Measurements from ENCODE around the gene TMEM185B.
"Not testable (repeated sequence)": the region's sequence is repeated elsewhere in the genome, so short reads cannot be mapped to it uniquely, and the experiment has no call there.

TMEM185B gene

GRCh38 chr2:120239488-120240287 lies 16.5 kb upstream of the TMEM185B start:
- H2AFZ ChIP-seq (ENCODE audit: low read length, unreplicated experiment), result no peak overlapping the region

GRCh38 chr2:120238728-120239487 lies 15.7 kb upstream of the TMEM185B start:
- H3K27ac ChIP-seq (ENCODE audit: low read depth, low read length), result peak overlapping the region; percentile 50
- no peaks in the 10 kb centered on the region for H3K79me2 ChIP-seq (ENCODE audit: control insufficient read depth, insufficient read depth, low read length, unreplicated experiment)
- no peaks in the 10 kb centered on the region for H3K27me3 ChIP-seq (ENCODE audit: insufficient read depth, low read length)
- H3K4me3 ChIP-seq (ENCODE audit: low read depth, low read length), result 0 out of 2 replicates have a peak overlapping the region, but pooled peaks have one; percentile 38
- H3K4me1 ChIP-seq (ENCODE audit: control insufficient read depth, insufficient read depth, low read length, unreplicated experiment), result peaks cover 37% of the 10 kb centered on the region
- H3K36me3 ChIP-seq (ENCODE audit: insufficient read depth, low read length), result no peaks in the 10 kb centered on the region
- H2AFZ ChIP-seq (ENCODE audit: low read length, unreplicated experiment), result no peak overlapping the region

More at GRCh38 chr2:120239488-120240287, 16.5 kb upstream of the TMEM185B start:
- Histone ChIP-seq H3K36me3 (ENCODE audit: insufficient read depth, low read length) (no peaks in the 10 kb centered on the region), H3K79me2 (ENCODE audit: control insufficient read depth, insufficient read depth, low read length, unreplicated experiment) (no peaks in the 10 kb centered on the region), H3K27ac (ENCODE audit: low read depth, low read length) (peak overlapping the region; percentile 4; the same call in 1 of the 2 replicates), H3K4me3 (ENCODE audit: low read depth, low read length) (no peak overlapping the region), H3K27me3 (ENCODE audit: insufficient read depth, low read length) (no peaks in the 10 kb centered on the region), H3K4me1 (ENCODE audit: control insufficient read depth, insufficient read depth, low read length, unreplicated experiment) (peaks cover 37% of the 10 kb centered on the region)

- Histone ChIP-seq H3K36me3 (ENCODE audit: insufficient read depth, low read length) (no peaks in the 10 kb centered on the region), H2AFZ (ENCODE audit: low read length, unreplicated experiment) (no peak overlapping the region), H3K27me3 (ENCODE audit: insufficient read depth, low read length) (no peaks in the 10 kb centered on the region), H3K79me2 (ENCODE audit: control insufficient read depth, insufficient read depth, low read length, unreplicated experiment) (no peaks in the 10 kb centered on the region), H3K27ac (ENCODE audit: low read depth, low read length) (peak overlapping the region; percentile 50), H3K4me3 (ENCODE audit: low read depth, low read length) (no peak overlapping the region), H3K4me1 (ENCODE audit: control insufficient read depth, insufficient read depth, low read length, unreplicated experiment) (peaks cover 33% of the 10 kb centered on the region)
These were observed 14.3 kb upstream of the TMEM185B start for GRCh38 chr2:120237491-120237902.

- Histone ChIP-seq H3K79me2 (ENCODE audit: control insufficient read depth, insufficient read depth, low read length, unreplicated experiment) (no peaks in the 10 kb centered on the region), H2AFZ (ENCODE audit: low read length, unreplicated experiment) (no peak overlapping the region), H3K4me3 (ENCODE audit: low read depth, low read length) (no peak overlapping the region), H3K27ac (ENCODE audit: low read depth, low read length) (no peak overlapping the region), H3K36me3 (ENCODE audit: insufficient read depth, low read length) (no peaks in the 10 kb centered on the region), H3K4me1 (ENCODE audit: control insufficient read depth, insufficient read depth, low read length, unreplicated experiment) (peaks cover 33% of the 10 kb centered on the region), H3K27me3 (ENCODE audit: insufficient read depth, low read length) (no peaks in the 10 kb centered on the region)
These were observed 13.6 kb upstream of the TMEM185B start for GRCh38 chr2:120236791-120237190.

GRCh38 chr2:120236316-120236715 lies 13.1 kb upstream of the TMEM185B start:
- H3K79me2 ChIP-seq (ENCODE audit: control insufficient read depth, insufficient read depth, low read length, unreplicated experiment), result no peaks in the 10 kb centered on the region
- H2AFZ ChIP-seq (ENCODE audit: low read length, unreplicated experiment), result no peak overlapping the region
- peaks cover 33% of the 10 kb centered on the region for H3K4me1 ChIP-seq (ENCODE audit: control insufficient read depth, insufficient read depth, low read length, unreplicated experiment)
- H3K36me3 ChIP-seq (ENCODE audit: insufficient read depth, low read length), result no peaks in the 10 kb centered on the region
- H3K27me3 ChIP-seq (ENCODE audit: insufficient read depth, low read length), result no peaks in the 10 kb centered on the region
- H3K4me3 ChIP-seq (ENCODE audit: low read depth, low read length), result no peak overlapping the region
- H3K27ac ChIP-seq (ENCODE audit: low read depth, low read length), result no peak overlapping the region

- Histone ChIP-seq H3K36me3 (ENCODE audit: insufficient read depth, low read length) (no peaks in the 10 kb centered on the region), H2AFZ (ENCODE audit: low read length, unreplicated experiment) (no peak overlapping the region), H3K4me1 (ENCODE audit: control insufficient read depth, insufficient read depth, low read length, unreplicated experiment) (peaks cover 34% of the 10 kb centered on the region), H3K27ac (ENCODE audit: low read depth, low read length) (no peak overlapping the region), H3K4me3 (ENCODE audit: low read depth, low read length) (no peak overlapping the region), H3K27me3 (ENCODE audit: insufficient read depth, low read length) (no peaks in the 10 kb centered on the region), H3K79me2 (ENCODE audit: control insufficient read depth, insufficient read depth, low read length, unreplicated experiment) (no peaks in the 10 kb centered on the region)
These were observed 12.5 kb upstream of the TMEM185B start for GRCh38 chr2:120235681-120236080.

- H2AFZ ChIP-seq (ENCODE audit: low read length, unreplicated experiment); H3K4me3 ChIP-seq (ENCODE audit: low read depth, low read length); H3K27me3 ChIP-seq (ENCODE audit: insufficient read depth, low read length); H3K79me2 ChIP-seq (ENCODE audit: control insufficient read depth, insufficient read depth, low read length, unreplicated experiment); H3K27ac ChIP-seq (ENCODE audit: low read depth, low read length); H3K36me3 ChIP-seq (ENCODE audit: insufficient read depth, low read length): not testable (repeated sequence)
- H3K4me1 ChIP-seq (ENCODE audit: control insufficient read depth, insufficient read depth, low read length, unreplicated experiment), result peaks cover 33% of the 10 kb centered on the region
These were observed 12.0 kb upstream of the TMEM185B start for GRCh38 chr2:120235158-120235557.

- no peak overlapping the region for H3K27ac ChIP-seq (ENCODE audit: low read depth, low read length)
- H3K4me1 ChIP-seq (ENCODE audit: control insufficient read depth, insufficient read depth, low read length, unreplicated experiment), result peaks cover 17% of the 10 kb centered on the region
- H2AFZ ChIP-seq (ENCODE audit: low read length, unreplicated experiment), result peak overlapping the region; percentile 93
- H3K36me3 ChIP-seq (ENCODE audit: insufficient read depth, low read length), result no peaks in the 10 kb centered on the region
- no peaks in the 10 kb centered on the region for H3K79me2 ChIP-seq (ENCODE audit: control insufficient read depth, insufficient read depth, low read length, unreplicated experiment)
- no peak overlapping the region for H3K4me3 ChIP-seq (ENCODE audit: low read depth, low read length)
- H3K27me3 ChIP-seq (ENCODE audit: insufficient read depth, low read length), result no peaks in the 10 kb centered on the region
These were observed 10.1 kb upstream of the TMEM185B start for GRCh38 chr2:120233292-120233691.

GRCh38 chr2:120231974-120232635 lies 8.9 kb upstream of the TMEM185B start:
- no peaks in the 10 kb centered on the region for H3K79me2 ChIP-seq (ENCODE audit: control insufficient read depth, insufficient read depth, low read length, unreplicated experiment)
- H3K27ac ChIP-seq (ENCODE audit: low read depth, low read length), result peak overlapping the region; percentile 36
- peak overlapping the region; percentile 93 for H2AFZ ChIP-seq (ENCODE audit: low read length, unreplicated experiment)
- no peaks in the 10 kb centered on the region for H3K27me3 ChIP-seq (ENCODE audit: insufficient read depth, low read length)
- peaks cover 5% of the 10 kb centered on the region for H3K4me1 ChIP-seq (ENCODE audit: control insufficient read depth, insufficient read depth, low read length, unreplicated experiment)
- no peaks in the 10 kb centered on the region for H3K36me3 ChIP-seq (ENCODE audit: insufficient read depth, low read length)
- H3K4me3 ChIP-seq (ENCODE audit: low read depth, low read length), result peak overlapping the region; percentile 82

- Histone ChIP-seq H3K4me1 (ENCODE audit: control insufficient read depth, insufficient read depth, low read length, unreplicated experiment) (peaks cover 4% of the 10 kb centered on the region), H3K27ac (ENCODE audit: low read depth, low read length) (no peak overlapping the region), H2AFZ (ENCODE audit: low read length, unreplicated experiment) (peak overlapping the region; percentile 93), H3K27me3 (ENCODE audit: insufficient read depth, low read length) (no peaks in the 10 kb centered on the region), H3K36me3 (ENCODE audit: insufficient read depth, low read length) (no peaks in the 10 kb centered on the region), H3K79me2 (ENCODE audit: control insufficient read depth, insufficient read depth, low read length, unreplicated experiment) (no peaks in the 10 kb centered on the region), H3K4me3 (ENCODE audit: low read depth, low read length) (peak overlapping the region; percentile 82)
These were observed 8.4 kb upstream of the TMEM185B start for GRCh38 chr2:120231564-120231973.

Data from ACC112 (cell line).